Breast epithelium (tissue), 4 donors: Measurements from ENCODE around the gene ZCCHC3. TPM values are rescaled to one million over a fixed set of nuclear protein-coding genes. Genes with fewer than 3 reads are reported as not detected.

Source experiments
- DNase-seq, 2 donors: peaks; one replicate each; pipeline ENCODE4 v3.0.0-alpha.2; 2019; ENCODE audit warnings: low spot score in 2 of 2
- H3K27ac ChIP-seq, 2 donors: fragments of 200-600 bp; sonication (generic) in 1 of 2; one replicate each; pipeline ENCODE4 v1.5.1; 2016 to 2019; ENCODE audit warnings: mild to moderate bottlenecking in 1 of 2
- H3K27me3 ChIP-seq, 2 donors: fragments of 200-600 bp; sonication (generic) in 1 of 2; one replicate each; pipeline versions ENCODE4 v1.5.1 to v1.6.0; 2017 to 2019; ENCODE audit warnings: control low read depth in 1 of 2, mild to moderate bottlenecking in 1 of 2
- H3K36me3 ChIP-seq: fragments of 200-600 bp; one replicate; pipeline ENCODE4 v1.5.1; 2019
- H3K4me1 ChIP-seq, 2 donors: fragments of 200-600 bp; sonication (generic); one replicate each; pipeline ENCODE4 v1.5.1; 2016 to 2019; ENCODE audit warnings: control low read depth in 1 of 2
- H3K4me3 ChIP-seq, 3 donors: fragments of 200-600 bp; sonication (generic); 1 replicate in 2 of 3; 2 replicates in 1 of 3; pipeline ENCODE4 v1.5.1; 2016 to 2019; ENCODE audit warnings: mild to moderate bottlenecking in 3 of 3, moderate library complexity in 2 of 3
- H3K9me3 ChIP-seq, 2 donors: fragments of 200-600 bp; sonication (generic) in 1 of 2; one replicate each; pipeline ENCODE4 v1.5.1; 2016 to 2019; ENCODE audit warnings: control low read depth in 1 of 2
- CTCF ChIP-seq, 3 donors: fragments of 450-650 bp; IDR thresholded peaks; one replicate each; pipeline ENCODE4 v1.5.1; 2016 to 2017; ENCODE audit warnings: antibody characterized with exemption in 3 of 3, mild to moderate bottlenecking in 3 of 3, moderate library complexity in 3 of 3
- POLR2A ChIP-seq: fragments of 450-650 bp; IDR thresholded peaks from one replicate; pipeline ENCODE4 v1.6.1; 2016; ENCODE audit warnings: antibody characterized with exemption, mild to moderate bottlenecking, moderate library complexity
- POLR2AphosphoS5 ChIP-seq, 3 donors: sonication (generic); formaldehyde crosslinking; IDR thresholded peaks; one replicate each; pipeline ENCODE4 v1.6.1; 2017; ENCODE audit warnings: antibody characterized with exemption in 3 of 3
- intact Hi-C: fragments of 100-400 bp; cut with DNase I; formaldehyde crosslinking; loops from one replicate; pipeline ENCODE4 v1.15.1; 2023; ENCODE audit warnings: low total_unique reads
- total RNA-seq, 3 donors: library from RNA; depleted of rRNA; stranded (reverse); fragments of >200 nt; gene quantifications; one replicate each; pipeline ENCODE4 v1.1.0, GENCODE V29; 2016

Gene ZCCHC3
- total RNA-seq, 3 donors from 2014 or later, result 10.1 to 14.0 (median 11.5) TPM

- intact Hi-C loops, result no loop called here
- Histone ChIP-seq H3K9me3 (no peaks in the 10 kb centered on the region), H3K4me1 (no peaks in the 10 kb centered on the region), H3K4me3 (peak within 1 kb of the TSS; percentile 59 to 70 (median 67)), H3K36me3 (no peaks in the 10 kb centered on the region), H3K27me3 (no peaks in the 10 kb centered on the region), H3K27ac (peak within 1 kb of the TSS; percentile 87)
- TF ChIP-seq POLR2AphosphoS5 (IDR thresholded peaks at IDR 0.05), result peak in 2 of 3 donors; percentile 10 to 28
- TF ChIP-seq CTCF (IDR thresholded peaks at IDR 0.05), result peak in 2 of 3 donors; percentile 41 to 51
- no peak for TF ChIP-seq POLR2A
- DNase-seq, result peak; percentile 81 to 92
Measured at GRCh38 chr20:290084-290831, 7.1 kb upstream of the ZCCHC3 start, which contains the start of gene C20orf96. C20orf96 (minus strand) TSS chr20:290750; CDS start chr20:290610, 140 bp downstream.

DNA sequence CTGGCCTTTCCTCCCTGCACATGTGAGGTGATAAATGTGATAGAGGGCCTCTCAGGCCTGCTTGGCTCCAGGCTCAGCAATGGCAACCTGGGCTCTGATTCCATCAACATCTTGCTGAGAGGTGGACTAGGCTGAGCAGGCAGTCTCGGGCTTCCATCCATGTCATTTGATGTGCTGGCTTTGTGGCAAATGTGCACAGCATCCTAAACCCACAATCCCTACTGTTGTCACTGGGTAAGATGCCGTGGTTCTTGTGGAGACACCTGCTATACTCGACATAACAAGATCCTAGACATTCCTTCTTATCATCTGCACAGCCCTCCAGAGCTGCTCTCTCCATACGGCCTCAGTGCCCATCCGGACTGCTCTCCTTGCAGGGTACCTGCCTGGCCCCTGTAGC lies 2.8 kb upstream of the ZCCHC3 start:
- TF ChIP-seq POLR2A (no peak), POLR2AphosphoS5 (IDR thresholded peaks at IDR 0.05) (no peak), CTCF (IDR thresholded peaks at IDR 0.05) (no peak)
- Histone ChIP-seq H3K36me3 (no peaks in the 10 kb centered on the region), H3K4me1 (peaks cover 4 to 11% of the 10 kb centered on the region in 2 donors), H3K27me3 (no peaks in the 10 kb centered on the region), H3K27ac (no peak overlapping the region), H3K4me3 (no peak overlapping the region), H3K9me3 (no peaks in the 10 kb centered on the region)
- intact Hi-C loops, result no loop called here
- DNase-seq, result no peak

DNA sequence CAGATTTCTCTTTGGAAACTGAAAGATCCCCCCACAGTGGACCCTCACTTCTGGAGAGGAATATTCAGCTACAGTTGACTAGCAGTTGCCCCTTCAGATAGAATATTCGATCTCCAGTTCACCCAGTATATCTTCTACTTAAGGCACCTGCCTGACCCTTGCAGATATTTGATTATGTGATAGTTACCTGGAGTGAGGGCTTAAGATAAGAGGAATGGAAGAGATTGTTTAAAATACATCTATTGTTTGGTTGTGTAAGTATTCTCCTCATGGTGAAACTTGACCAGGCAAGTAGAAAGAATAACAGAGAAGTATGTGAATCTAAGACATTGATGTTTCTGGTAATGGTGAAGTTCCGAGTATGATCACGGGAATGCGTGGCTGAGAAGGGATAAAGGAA lies 1.6 kb upstream of the ZCCHC3 start:
- H3K36me3 ChIP-seq, result no peaks in the 10 kb centered on the region
- peaks cover 4 to 19% of the 10 kb centered on the region in 2 donors for H3K4me1 ChIP-seq
- no peak for DNase-seq
- no peak overlapping the region for H3K27ac ChIP-seq
- H3K4me3 ChIP-seq, result no peak overlapping the region
- H3K9me3 ChIP-seq, result no peaks in the 10 kb centered on the region
- intact Hi-C loops, result no loop called here
- H3K27me3 ChIP-seq, result no peaks in the 10 kb centered on the region
- no peak for TF ChIP-seq POLR2AphosphoS5 (IDR thresholded peaks at IDR 0.05)
- TF ChIP-seq CTCF (IDR thresholded peaks at IDR 0.05), result no peak
- TF ChIP-seq POLR2A, result no peak

DNA sequence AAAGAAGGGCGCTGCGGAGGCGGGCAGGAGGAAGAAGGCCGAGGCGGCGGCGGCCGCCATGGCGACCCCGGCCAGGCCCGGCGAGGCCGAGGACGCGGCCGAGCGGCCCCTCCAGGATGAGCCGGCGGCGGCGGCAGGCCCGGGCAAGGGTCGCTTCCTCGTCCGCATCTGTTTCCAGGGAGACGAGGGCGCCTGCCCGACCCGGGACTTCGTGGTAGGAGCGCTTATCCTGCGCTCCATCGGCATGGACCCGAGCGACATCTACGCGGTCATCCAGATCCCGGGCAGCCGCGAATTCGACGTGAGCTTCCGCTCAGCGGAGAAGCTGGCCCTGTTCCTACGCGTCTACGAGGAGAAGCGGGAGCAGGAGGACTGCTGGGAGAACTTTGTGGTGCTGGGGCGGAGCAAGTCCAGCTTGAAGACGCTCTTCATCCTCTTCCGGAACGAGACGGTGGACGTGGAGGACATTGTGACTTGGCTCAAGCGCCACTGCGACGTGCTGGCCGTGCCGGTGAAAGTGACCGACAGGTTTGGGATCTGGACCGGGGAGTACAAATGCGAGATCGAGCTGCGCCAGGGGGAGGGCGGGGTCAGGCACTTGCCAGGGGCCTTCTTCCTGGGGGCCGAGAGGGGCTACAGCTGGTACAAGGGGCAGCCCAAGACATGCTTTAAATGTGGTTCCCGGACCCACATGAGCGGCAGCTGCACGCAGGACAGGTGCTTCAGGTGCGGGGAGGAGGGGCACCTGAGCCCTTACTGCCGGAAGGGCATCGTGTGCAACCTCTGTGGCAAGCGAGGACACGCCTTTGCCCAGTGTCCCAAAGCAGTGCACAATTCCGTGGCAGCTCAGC lies 780 bp downstream of the ZCCHC3 start:
- DNase-seq, result peak; percentile 50 to 61

More for the DNA sequence above, 780 bp downstream of the ZCCHC3 start:
- intact Hi-C loops, result no loop called here
- no peaks in the 10 kb centered on the region for H3K9me3 ChIP-seq
- H3K36me3 ChIP-seq, result no peaks in the 10 kb centered on the region
- no peak for TF ChIP-seq CTCF (IDR thresholded peaks at IDR 0.05)
- no peak for TF ChIP-seq POLR2A
- peak in 2 of 3 donors; percentile 65 to 73 for TF ChIP-seq POLR2AphosphoS5 (IDR thresholded peaks at IDR 0.05)
- H3K4me3 ChIP-seq, result peak overlapping the region; percentile 68 to 92 (median 89)
- H3K27ac ChIP-seq, result peak overlapping the region; percentile 98 to 99
- peaks cover 4 to 25% of the 10 kb centered on the region in 2 donors for H3K4me1 ChIP-seq
- H3K27me3 ChIP-seq, result no peaks in the 10 kb centered on the region
